Hypothalamus (tissue), 51 donors: ENCODE data around the gene FIGN.

ENCODE experiments used
- DNase-seq, 51 donors: peaks; one replicate each; lab custom pipeline; 2025; lab: John Stamatoyannopoulos, UW

The FIGN gene

DNA sequence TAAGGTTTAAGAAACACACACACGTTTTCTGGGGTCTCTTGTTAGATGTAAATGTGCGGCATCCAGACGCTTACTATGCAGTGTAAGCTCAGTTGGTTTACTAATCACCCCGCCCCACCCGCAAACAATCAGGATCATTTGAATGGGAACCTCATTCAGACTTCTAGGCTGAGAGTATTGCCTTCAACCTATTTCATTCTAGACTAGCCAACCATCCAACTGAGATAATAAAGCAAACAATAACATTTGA is 1.3 kb upstream of the FIGN start:
- DNase-seq: no peak

DNA sequence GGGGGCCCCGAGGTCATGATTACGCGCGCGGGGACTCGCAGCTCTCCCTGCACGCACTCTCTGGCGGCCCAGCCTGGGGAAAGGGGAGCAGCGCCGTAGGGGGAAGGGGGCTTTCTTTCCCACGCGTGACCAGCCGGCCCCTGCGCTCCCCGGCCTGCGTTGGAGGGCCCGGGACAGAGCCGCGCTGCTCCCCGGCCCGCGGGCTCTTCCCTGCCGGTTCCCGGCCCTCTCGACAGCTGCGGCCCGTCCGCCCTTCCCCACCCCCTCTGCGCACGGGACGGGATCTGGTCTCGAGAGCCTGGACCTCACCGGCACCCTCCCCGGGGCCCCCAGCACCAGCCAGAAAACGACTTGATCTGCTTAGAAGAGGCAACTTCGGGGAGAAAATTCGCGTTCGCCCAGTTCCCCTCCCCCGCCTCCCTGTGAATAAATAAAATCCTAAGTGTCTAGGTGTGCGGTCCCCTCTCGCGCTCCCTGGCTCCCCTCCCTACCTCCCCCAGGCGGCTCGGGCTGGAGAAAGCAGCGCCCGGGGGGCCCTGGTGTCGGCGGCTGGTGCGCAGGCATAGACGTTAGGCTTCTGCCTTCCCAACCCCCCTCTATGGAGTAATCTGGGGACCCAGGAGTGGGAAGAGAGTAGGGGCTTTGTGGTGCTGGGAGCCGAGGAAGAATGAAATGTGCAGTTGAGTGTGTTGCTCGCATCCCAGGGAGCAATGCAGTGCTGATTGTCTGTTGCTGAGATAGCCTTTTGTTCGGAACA is 803 bp upstream of the FIGN start:
- DNase-seq: peak in 19 of 51 donors; percentile 22 to 82 (median 55)

DNA sequence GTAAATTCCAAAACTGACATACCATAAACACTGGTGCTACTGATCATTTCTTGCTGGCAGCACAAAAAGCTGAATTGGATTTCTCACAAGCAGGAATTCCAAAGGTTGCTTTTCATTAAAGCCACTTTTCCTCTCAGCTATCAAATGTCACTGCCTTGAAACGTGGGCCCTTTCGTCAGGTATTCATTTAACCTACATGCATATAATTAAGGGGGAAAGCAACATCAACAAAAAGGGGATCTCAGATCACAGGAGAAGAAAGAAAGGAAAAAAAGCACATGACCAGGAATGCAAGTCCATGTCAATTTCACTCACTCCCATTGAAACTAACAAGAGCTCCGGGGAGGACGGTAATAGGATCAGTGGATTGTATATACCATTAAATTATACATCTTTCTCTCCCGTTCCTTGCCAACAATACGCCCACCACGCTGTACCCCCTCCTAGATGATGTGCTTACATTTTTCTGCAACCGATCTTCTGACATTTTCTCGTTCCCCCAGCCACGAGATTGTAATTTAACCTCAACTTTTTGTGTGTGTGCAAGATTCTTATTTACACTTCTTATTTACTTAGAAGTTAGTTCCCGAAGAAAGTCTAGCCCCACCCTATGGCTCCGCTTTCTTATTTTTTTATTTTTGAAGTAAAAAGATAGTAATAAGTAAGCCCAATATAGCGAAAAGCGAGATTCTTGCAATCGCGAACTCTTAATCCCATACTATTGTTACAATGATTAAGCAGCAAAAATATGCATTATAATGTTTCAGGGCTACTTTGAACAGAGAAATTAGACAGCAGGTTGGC is 725 bp downstream of the FIGN start:
- peak in 2 of 51 donors; percentile 53 to 71 for DNase-seq

DNA sequence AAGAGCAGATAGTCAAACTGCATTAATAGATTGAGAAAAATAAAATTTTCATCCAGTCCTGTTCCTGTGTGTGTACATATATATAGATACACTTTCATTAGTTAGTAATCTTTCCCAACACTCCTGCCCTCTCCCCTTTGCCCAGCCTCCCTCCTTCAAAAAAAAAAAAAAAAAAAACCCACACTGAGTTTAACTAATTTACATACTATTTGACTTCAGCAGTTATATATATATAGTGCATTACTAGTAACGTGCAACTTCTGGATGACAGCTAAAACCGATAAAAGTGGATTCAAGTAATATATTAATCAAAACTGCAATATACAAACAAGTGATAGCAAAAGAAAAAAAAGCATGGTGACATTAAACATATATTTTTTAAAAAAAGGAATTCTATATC is 1.4 kb downstream of the FIGN start:
- DNase-seq: peak in 1 of 51 donors; percentile 43

DNA sequence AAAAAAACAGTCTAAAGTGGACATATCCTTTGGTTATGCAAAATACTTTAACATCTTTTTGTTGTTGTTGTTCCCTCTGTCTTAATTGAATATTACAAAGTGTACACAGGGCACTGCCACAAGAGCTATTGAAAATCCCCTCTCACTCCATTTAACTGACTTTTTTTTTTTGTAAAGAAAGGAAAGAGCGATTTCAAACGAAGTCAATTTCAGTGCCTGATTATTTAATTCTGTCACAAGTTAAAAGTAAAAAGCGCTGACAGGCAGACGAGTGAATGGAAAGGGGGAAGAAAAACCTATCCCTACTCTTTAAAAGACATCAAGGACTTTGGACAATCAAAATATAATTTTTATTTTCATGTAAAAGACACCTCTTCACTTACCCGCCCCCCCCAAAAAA is 1.9 kb downstream of the FIGN start:
- peak in 1 of 51 donors; percentile 62 for DNase-seq

DNA sequence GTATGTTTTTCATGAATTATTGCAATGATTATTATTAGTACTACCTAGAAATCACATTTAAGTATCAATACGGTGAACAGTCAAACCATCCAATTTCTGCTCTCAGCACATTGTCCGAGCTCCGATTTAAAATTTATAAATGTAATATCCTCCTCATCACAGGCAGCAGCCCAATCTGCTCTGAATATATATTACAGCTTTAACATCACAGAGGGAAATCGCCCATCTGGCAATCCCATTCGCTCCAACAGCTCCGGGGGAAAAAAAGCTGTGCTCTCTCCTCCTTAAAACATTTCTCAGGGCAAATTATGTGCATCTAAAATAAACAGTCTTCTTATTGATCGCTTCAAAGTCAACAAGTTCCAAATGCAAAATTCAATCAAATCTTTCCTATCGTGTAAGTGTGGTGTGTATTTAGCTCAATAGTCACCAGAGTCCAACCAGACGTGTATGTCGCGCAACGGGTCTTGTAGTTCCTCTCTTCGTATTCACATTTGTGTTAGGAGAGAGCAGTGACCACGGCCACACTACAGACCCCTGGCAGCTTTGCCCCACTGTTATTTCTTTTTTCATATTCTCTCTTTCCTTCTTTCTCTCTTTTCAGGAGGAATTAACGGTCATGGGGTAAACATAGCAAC is 2.4 kb downstream of the FIGN start:
- DNase-seq: peak in 9 of 51 donors; percentile 8 to 76 (median 30)

DNA sequence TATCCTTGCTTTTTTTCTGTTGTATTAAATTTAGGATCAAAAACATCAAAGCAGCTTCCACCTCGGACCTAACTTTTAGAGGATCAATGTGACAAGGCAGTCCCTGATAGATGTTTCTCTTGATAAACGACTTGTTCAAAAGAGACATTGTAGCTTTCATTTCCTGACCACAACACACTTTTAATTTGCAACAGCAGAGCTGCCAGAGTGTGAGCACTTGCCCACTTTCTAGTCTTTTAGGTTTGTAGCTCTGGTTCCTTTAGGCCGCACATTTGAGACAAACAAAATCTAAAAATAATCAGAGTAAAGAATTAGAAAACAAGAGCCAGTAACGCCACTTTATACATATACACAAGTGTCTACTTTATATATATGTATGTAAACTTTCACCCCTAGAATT is 3.1 kb downstream of the FIGN start:
- peak in 1 of 51 donors; percentile 68 for DNase-seq

DNA sequence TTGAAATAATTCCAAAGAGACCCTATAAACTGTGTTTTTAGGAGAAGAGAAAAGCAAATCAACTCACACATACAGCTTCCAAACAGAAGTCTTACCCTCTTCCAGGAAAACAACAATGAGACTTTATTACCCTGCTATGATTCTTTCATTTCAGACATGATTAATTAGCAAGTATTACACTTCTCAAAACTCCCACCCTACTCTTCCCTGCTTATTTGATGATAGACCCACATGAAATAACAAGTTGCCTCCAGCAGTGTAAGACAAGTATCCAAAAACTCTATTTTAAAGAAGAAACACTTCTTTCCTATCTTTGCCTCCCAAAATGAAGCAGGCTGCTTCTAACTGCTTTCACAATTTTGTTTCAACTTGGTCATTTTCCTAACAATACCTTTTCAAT is 4.1 kb downstream of the FIGN start:
- DNase-seq: peak in 1 of 51 donors; percentile 58

DNA sequence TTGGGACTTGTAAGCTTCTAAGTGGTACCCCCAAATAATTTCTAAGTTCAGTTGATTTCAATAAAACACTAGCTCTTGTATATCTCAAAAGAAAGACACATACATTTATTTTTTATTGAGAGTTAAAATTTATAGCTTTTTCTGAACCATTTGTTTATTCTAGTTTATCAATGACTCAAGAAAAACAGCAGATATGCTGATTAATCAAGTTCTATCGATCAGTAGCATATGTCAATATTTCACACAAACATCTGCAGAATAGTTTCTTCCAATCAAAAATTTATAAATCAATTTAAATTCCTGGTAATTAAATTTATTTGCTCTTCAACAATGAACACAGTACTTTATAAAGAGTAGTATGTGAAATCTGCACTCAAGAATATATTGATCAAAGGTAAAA is 5.3 kb downstream of the FIGN start:
- no peak for DNase-seq

DNA sequence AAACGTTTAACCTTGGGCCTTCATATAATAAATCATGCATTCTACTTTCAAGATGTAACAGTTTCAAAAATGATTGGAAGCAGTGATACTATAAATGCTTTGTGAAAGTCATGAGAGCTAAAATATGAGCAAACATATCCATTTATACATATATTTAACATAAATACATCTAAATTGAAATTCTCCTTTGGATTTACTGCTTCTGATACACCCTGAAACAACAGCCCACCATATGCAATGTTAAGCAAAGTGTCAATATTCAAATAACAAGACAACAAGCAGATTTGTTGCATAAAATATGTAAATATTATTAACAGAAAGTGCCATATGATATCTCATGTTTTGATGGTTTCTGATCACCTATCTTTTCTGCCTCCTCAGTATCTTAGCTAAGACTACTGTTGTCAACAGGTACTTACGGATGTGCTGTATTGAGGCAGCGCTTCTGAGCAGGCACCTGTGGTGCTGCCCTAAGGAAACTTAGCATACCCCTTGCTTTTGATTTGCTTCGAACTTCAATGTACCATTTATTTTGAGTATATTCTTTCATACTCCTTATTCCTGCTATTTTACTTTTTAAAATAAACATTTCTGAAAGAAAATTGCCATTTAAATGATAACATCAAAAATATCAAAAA is 6.1 kb downstream of the FIGN start:
- no peak for DNase-seq

DNA sequence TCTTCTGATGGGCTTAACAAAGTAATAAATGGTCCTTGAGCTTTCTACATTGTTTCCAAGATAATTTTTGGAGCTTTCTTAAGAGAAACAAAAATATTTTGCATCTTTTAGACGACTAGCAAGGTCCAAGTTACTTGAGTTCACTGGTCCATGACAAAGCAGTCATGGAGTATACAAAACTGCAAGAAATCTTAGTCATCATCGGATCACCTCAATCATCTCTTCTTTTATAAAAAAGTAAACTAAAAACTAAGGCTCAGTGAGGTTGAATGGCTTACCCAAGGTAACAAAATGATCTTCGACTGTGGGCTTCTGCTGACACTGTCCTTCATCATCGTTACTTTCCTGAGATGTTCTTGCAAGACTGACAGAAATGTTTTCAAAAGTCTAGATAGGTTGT is 11.9 kb downstream of the FIGN start:
- DNase-seq: no peak

DNA sequence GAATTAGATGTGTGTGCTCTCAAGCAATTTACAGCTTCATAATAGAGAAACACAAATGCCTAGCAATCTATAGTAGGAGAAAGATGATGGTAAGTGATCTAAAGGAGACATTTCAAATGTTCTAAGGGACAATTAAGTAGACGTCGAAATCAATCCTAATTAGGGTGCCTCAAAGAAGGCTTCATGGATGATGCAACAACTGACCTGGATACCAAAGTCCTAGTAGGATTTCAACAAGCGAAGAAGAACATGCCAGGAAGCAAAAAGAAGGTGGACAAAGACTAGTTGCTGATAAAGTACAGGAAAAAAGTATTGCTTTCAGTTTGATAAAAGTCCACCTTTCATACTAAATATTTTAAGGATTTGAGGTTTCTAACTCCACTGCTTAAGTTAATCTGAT is 12.5 kb downstream of the FIGN start:
- DNase-seq: no peak

DNA sequence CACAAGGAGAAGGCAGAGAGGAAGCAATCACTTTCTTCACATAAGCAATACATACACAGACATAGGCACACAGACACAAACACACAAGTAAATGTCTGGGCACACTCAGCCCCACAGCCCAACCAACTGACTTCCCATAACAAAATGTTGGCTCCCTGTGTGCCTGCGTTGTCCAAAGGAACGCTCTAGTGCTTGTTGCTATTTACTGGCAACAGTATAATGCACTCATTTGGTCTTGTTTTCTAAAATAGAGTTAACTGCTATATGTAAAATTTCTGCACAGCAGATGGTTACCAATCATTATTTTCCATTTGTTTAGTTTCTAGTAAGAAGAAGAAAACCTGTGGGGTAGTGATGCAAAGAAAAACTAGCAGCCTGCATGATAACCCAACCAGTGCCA is 16.5 kb downstream of the FIGN start:
- DNase-seq: peak in 8 of 51 donors; percentile 12 to 41 (median 23)

DNA sequence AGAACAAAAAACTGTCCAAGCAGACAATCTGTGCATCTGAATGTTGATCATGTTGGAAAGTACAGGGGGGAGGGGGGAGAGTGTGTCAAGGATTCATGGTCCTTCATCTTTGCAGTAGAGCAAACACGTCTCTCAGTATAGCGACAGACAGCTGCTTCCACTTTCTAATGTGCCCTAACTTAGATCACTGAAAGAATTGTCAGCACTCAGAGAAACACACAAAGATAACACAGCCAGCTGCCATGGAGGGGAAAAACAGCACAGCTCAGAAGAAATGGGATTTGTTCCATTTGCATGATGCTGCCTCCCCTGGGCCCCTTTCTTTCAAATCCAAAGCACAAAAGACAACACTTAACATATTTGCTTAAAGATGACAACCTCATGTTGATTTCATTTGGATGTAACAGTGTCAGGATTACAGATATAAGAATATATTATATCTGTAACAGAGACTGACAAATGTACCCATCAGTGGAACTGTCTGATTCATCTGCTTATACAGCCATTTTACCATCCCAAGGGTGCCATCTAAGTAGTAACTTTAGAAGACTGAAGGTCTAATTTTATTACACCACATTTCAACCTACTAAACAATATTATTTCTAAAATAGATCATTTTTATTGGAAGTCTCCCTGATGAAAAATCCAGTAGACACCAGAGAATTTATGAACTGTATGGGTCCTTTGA is 17.7 kb downstream of the FIGN start:
- peak in 3 of 51 donors; percentile 20 to 63 (median 55) for DNase-seq

DNA sequence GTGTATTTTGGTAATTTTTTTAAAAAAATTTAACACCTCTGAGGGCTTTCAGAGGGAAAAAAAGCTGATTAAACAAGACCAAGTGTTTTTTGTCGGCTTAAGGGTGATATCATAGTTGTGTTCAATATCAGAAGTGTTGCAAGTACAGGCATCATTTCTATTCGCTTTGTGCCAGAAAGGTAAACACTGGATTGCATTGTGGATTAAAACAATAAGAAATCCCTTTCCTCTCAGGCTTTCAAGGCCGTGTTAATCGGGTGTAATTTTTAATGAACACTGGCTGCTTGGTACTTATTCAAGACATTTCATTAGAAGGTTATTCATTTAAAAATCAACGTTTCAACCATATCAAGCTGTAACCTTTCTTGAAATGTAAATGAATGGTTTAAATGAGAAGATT is 18.3 kb downstream of the FIGN start:
- DNase-seq: peak in 1 of 51 donors; percentile 55

DNA sequence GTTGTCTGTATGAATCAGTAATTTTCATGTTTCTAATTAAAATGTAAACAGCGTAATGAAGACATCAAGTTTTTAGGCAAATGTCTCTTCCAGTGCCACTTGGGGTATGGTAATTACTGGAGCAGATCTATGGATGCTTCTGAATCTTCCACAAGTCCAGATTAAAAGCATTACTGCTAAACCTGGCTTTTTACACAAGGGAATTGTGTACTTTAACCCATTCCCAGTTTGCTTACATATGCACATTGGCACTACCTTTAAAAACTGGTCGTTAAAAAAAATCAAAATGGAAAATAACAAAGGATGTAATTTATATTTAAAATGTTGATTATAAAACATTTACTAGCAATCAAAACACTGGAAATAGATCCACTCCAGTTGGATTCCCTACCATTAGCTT is 19.7 kb downstream of the FIGN start:
- no peak for DNase-seq

DNA sequence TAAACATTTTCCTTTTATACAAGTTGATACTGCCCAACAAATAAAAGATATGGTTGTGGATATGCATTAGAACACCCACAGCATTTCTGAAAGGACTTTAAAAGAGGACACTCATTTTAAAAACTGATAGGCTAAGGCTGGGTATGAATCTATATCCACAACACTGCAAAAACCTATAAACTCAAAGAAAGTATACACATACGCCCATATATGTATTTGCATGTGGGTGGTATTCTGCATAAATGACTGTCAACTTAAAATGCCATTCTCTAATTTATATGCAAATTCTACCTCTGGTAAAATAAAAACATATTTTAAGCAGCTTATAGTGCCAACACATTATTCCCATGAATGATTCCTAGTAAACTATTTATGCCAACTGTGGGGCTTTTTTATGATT is 20.1 kb downstream of the FIGN start:
- DNase-seq: no peak

DNA sequence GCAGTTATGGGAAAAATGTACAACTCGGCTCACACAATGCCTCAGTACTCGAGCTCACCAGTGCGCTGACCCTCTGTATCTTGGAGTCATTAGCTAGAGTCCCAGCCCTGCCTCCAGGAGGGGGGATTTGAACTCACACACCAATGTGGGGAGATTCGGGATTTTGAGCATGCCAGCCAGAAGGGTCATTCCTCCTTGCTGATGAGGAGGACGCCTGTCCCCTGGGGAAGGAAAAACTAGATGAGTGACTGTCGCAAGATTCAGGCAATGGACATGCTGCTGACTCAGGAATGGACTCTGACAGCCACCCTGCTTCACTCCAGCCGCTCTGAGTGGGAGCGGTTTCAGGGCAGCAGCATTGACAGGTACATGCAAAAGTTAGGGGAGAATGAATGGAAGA is 20.6 kb downstream of the FIGN start:
- peak in 5 of 51 donors; percentile 13 to 76 (median 27) for DNase-seq

DNA sequence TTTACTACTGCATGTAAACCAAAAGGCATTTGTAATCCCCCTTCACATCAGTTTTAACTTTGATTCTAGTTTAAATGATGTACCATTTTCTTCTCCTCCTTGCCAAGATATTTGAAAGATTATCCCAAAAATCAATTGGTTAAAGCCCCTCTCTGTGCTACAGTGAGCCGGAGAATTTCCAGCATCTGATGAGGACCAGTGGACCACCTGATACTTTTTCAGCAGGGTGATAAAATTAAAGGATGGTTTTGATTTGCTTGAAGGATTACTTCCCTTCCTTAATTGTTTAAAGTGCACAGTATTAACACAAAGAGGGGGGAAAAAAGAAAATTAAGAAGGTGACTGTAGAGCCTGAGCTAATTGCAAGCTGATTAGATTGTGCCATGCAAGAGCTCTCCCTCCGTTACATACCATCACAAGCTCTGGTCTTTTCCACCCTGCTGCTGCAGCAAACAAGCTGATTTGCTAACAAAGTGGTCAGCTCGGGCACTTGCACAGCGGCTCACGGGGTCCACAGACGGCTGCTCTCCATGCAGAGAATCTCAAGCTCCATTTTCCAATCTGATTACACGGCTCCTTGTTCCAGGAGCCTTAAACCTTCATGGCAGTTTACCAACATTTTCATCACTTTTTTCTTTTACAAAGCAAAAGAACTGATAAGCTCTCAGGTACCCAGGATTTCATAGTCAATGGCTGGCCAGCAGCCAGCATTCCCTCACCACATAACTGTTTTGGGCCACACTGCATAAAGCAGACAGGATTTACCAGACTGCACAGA is 22.1 kb downstream of the FIGN start:
- DNase-seq: peak in 19 of 51 donors; percentile 12 to 73 (median 36)

DNA sequence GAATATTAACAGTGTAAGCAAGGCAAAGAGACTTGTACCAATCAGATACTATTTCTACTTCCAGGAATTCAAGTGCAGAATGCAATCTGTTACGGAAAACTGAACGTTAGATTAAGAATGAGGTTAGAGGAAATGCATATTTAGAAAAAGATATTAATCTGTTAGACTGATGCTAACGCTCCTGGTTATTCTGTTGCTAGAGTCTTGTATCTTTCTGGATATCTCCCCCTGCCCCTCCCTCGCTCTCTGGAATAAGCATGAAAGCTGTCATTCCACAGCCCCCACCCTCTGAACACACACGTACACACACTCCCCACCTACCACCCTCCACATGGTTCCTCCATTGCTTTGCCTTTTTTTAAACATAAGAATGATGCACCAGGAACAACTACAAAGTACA is 24.1 kb downstream of the FIGN start:
- DNase-seq: peak in 1 of 51 donors; percentile 50
